Measurements from ENCODE around the gene TFEB.

TFEB gene

DNA sequence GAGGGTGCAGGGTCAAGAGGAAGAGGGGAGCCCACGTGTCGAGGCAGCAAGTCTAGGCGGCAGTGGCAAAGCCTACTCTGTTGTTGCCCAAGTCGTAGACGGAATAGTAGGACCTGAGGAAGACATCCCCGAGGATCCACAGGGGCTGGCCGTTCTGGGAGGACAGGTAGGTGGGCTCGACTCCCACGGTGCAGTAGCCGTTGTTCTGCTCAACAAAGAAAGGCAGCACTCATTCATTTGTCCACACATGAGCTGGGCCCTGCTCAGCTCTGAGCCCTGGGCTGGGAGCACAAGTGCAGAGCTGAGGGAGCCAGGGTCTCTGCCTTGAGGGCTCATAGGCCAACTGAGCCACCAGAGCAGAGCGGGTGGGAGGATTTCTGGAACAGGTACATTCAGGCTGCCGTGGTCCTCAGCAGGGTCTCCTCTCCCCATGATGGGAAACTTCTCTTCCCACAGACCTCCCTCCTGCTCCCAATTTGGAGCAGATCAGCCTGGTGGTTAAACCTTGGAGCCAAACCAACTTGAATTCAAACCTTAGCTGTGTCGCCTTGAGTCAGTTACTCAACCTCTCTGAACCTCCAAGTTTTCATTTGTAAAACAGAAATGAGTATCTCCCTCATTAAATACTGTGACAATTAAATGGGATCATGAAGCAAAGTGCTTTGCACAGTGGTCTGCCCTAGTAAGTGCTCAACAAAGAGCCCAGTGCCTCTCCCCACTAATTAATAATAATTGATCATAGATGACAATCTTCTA, 1.6 kb upstream of the TFEB start:
- DNase-seq = no peak

- DNase-seq = no peak
These were observed 852 bp upstream of the TFEB start for GRCh38 chr6:41736186-41736733.

- DNase-seq = peak; percentile 34
These were observed 562 bp downstream of the TFEB start for GRCh38 chr6:41734666-41735426.

- DNase-seq = peak; percentile 67
These were observed 1.4 kb downstream of the TFEB start for GRCh38 chr6:41733707-41734665.

DNA sequence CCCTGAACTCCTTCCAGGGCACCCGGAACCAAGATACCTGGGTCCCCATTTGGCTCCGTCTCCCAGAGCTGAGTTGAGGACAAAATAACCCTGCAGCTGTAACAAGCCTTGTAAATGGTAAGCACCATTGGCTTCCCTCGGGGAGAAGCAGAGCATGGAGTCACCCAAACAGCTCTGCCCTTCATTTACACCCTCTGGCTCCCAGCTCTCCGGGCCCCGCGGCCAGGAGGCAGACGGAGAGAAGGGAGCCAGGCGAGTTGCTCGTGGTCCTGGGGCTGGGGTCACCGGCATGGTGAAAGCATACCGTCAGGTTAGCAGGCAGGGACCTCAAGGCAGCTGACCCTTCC, 2.1 kb downstream of the TFEB start:
- no peak for DNase-seq

GRCh38 chr6:41732591-41733359, 2.6 kb downstream of the TFEB start:
- no peak for DNase-seq

DNA sequence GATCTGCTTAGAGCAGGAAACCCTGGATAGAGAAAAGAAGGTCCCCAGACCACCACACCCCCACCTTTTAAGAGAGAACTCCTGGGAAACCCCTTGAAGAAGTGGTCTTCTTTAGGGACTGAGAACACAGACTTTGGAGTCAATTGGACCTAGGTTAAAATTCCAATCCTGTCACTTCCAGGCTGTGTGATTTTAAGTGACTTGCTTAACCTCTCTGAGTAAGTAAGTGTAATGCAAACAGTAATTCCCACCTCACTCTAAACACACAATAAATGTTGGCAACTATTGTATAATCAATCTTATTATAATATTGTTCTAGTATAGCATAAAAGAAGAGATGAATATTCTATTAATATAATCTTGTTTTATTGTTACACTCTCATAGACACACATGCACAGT, 3.3 kb downstream of the TFEB start:
- no peak for DNase-seq

DNA sequence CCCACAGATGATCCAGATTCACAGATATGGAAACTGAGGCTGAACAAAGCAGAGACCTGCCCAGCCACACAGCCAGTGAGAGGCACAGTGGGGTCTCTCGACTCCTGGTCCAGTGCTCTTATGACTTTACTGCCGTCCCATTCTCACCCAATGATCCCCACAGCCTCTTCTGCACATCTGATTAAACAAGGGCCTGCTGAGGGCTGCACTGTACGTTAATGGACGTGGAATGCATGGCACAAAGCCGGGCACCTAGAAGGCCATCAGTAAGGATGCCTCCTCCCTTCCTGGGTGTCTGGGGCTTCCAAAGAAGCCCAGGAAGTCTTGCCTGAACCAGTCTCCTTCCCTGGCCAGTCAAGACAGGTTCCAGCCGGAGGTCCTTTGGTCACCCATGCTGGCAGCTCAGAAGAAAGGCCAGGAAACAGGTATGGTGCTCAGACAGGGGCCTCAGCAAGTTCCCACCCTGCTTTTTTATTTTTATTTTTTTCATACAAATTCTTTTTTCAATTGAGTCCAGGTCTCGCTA, 3.8 kb downstream of the TFEB start:
- DNase-seq = no peak

DNA sequence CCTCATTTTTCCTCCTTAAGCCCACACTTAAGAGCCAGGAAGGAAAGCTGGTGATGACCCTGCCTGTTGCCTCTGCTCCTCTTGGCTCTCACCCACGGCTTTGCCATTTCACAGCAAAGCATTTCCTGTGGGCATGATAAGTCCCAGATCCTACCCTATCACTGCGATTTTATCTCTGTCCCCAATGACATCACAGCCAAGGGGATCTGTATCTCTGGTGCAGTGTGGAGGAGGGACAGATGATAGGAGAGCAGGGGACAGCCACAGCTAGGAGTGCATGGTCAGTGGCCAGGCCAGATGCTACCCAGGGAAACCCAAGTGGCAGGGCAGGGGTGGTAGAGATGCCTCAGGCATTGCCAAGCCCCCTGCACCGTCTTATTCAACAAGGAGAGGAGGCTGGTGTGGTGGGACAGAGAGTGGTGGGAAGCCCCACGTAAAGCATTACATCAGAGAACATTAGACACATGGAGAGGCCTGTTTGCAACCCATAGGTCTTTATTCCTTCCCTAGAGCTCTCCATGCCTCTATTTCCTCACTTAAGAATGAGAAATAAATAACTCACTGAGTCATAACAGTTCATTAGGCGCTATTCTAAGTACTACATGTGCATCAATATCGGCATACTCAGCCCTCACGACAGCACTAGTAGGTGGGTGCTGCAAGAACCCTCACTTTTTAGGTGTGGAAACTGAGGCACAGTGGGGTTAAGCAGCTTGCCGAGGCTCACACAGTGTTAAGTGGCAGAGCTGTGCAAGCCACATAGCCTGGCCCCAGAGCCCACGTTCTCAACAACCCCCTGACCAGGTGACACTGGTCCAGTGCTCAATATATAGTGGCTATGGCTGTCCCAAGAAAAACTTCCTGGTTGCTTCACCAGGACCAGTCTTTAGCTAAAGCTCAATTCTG, 4.6 kb downstream of the TFEB start:
- DNase-seq = no peak

GRCh38 chr6:41729624-41730023, 5.8 kb downstream of the TFEB start:
- no peak for DNase-seq

GRCh38 chr6:41728954-41729353, 6.5 kb downstream of the TFEB start:
- no peak for DNase-seq

GRCh38 chr6:41728073-41728936, 7.1 kb downstream of the TFEB start:
- peak; percentile 81 for DNase-seq

- DNase-seq = no peak
These were observed 7.7 kb downstream of the TFEB start for GRCh38 chr6:41727705-41728072.

DNA sequence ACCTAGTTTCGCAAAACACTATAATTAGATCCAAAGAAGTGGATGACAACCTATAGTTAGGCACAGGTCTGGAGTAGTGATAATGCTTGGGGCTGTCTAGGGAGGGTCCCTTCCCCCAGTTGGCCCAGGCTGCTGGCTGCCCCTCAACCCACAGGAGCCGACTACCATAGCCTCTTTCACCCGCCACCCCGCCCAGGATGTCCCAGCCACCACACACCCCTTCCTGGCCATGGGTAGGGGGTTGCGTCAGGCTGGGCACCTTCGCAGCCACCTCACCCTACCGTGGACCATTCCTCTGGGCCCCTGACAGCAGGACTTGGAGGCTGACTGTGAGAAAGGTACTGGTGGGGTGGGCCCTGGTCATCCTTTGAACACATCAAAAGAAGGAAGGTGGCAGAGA, 8.5 kb downstream of the TFEB start:
- no peak for DNase-seq

GRCh38 chr6:41724586-41725501, 10.6 kb downstream of the TFEB start:
- DNase-seq = no peak

DNA sequence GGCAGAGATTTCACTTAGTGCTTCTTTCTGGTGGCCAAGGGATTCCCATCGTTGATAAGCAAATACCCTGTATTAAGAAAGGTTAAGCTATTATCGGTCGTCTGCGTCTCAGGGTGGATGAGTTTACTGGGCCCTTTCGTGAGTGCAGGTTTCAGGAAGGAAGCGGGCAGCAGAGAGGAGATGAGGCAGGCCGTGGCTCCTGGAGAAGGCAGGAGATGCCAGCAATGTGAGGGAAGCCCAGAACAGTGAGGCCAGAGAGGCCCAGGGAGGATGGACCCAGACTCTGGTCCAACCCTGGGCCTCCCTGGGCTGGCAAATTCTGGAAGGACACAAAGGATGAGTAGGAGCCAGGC, 11.2 kb downstream of the TFEB start:
- DNase-seq = no peak

- DNase-seq = no peak
These were observed 11.7 kb downstream of the TFEB start for GRCh38 chr6:41723530-41724227.

GRCh38 chr6:41722969-41723529, 12.4 kb downstream of the TFEB start:
- no peak for DNase-seq

All from NCI-H1092 (cell line).